HepG2 (cell line): Measurements from ENCODE around the gene TRUB1. TPM values are rescaled to one million over a fixed set of nuclear protein-coding genes. Genes with fewer than 3 reads are reported as not detected.

Source experiments
- ATAC-seq: fragments of 200-7000 bp; cut with Tn5 transposase; 3 replicates; pipeline ENCODE4 v1.9.1; 2020; ENCODE audit warnings: mild to moderate bottlenecking, moderate library complexity
- BruUV-seq: library from RNA; stranded (reverse); fragments of 400-500 nt; replicated peaks from 2 replicates; lab custom pipeline; 2021; lab: Mats Ljungman, UMichigan
- CTCF ChIA-PET: fragments of 300-600 bp; formaldehyde crosslinking; extraction: SDS; loops from one replicate; lab custom pipeline; 2021; ENCODE audit warnings: low total read pairs, inconsistent platforms, low intra/inter-chr PET ratio; lab: Yijun Ruan, JAX
- POLR2A ChIA-PET: fragments of 350-600 bp; sonication (Branson Sonifier 250); formaldehyde crosslinking; loops from one replicate; lab custom pipeline; 2020; ENCODE audit warnings: antibody characterized with exemption, inconsistent platforms; lab: Yijun Ruan, JAX
- DNase-seq: peaks from one replicate; pipeline ENCODE4 v3.0.0-alpha.2; 2015; ENCODE audit warnings: low spot score
- FAIRE-seq: peaks from 3 replicates; lab custom pipeline; 2011; peaks lifted over from hg19 to GRCh38; lab: Jason Lieb, UNC
- H2AFZ ChIP-seq: one replicate; pipeline ENCODE4 v1.6.1; 2011; ENCODE audit warnings: low read length, inconsistent platforms
- H3K27ac ChIP-seq: fragments of 300-600 bp; 3 replicates; pipeline ENCODE4 v1.8.0; 2011; ENCODE audit warnings: mixed run types, mild to moderate bottlenecking, mixed read lengths, low read length, inconsistent platforms; ENCODE audit not compliant: insufficient read depth; ENCODE audit errors: extremely low read length
- H3K27me3 ChIP-seq, 2 experiments: fragments of 200-600 bp in 1 of 2; 2 replicates in 1 of 2; 3 replicates in 1 of 2; pipeline versions ENCODE4 v1.6.0 to v1.8.0; 2011; ENCODE audit warnings: low read length in 2 of 2, mild to moderate bottlenecking in 2 of 2, moderate library complexity in 2 of 2, inconsistent platforms in 1 of 2; ENCODE audit not compliant: insufficient read depth in 2 of 2, control insufficient read depth in 1 of 2
- H3K36me3 ChIP-seq, 2 experiments: fragments of 200-600 bp in 1 of 2; replicated peaks in 1 of 2; 2 replicates in 1 of 2; 3 replicates in 1 of 2; pipeline versions ENCODE4 v1.5.1 to v1.8.0; 2011; ENCODE audit warnings: low read length in 2 of 2, inconsistent platforms in 1 of 2; ENCODE audit not compliant: insufficient read depth in 2 of 2, control insufficient read depth in 1 of 2
- H3K4me1 ChIP-seq: 2 replicates; pipeline ENCODE4 v1.5.1; 2012; ENCODE audit warnings: low read length, inconsistent platforms; ENCODE audit not compliant: insufficient read depth
- H3K4me2 ChIP-seq: 2 replicates; pipeline ENCODE4 v1.6.0; 2011; ENCODE audit warnings: low read depth, low read length, inconsistent platforms
- H3K4me3 ChIP-seq, 3 experiments: fragments of 200-600 bp in 1 of 3; sonication (generic), shearing (Covaris generic) in 1 of 3; replicated peaks in 1 of 3; 2 replicates each; pipeline ENCODE4 v1.5.1; 2011 to 2016; ENCODE audit warnings: low read length in 3 of 3, inconsistent platforms in 2 of 3, low read depth in 2 of 3, mild to moderate bottlenecking in 2 of 3, control low read depth in 1 of 3, mixed read lengths in 1 of 3; ENCODE audit not compliant: insufficient read depth in 1 of 3
- H3K79me2 ChIP-seq: one replicate; pipeline ENCODE4 v1.6.1; 2011; ENCODE audit warnings: low read length, inconsistent platforms; ENCODE audit not compliant: insufficient read depth
- H3K9ac ChIP-seq: 2 replicates; pipeline ENCODE4 v1.6.0; 2011; ENCODE audit warnings: mild to moderate bottlenecking, low read depth, low read length, inconsistent platforms; ENCODE audit not compliant: insufficient read depth
- H3K9me3 ChIP-seq: 2 replicates; pipeline ENCODE4 v1.5.1; 2012; ENCODE audit warnings: mild to moderate bottlenecking, low read length
- H4K20me1 ChIP-seq: 2 replicates; pipeline ENCODE4 v1.6.0; 2011; ENCODE audit warnings: inconsistent platforms, mild to moderate bottlenecking, low read length, moderate library complexity; ENCODE audit not compliant: insufficient read depth
- FOXC1 ChIP-seq: sonication (generic); formaldehyde crosslinking; IDR thresholded peaks from 2 replicates; pipeline ENCODE4 v1.8.0; 2022; ENCODE audit warnings: mild to moderate bottlenecking, missing genetic modification reagents, borderline replicate concordance
- KLF11 ChIP-seq: IDR thresholded peaks from 2 replicates; pipeline ENCODE4 v1.6.1; 2016; ENCODE audit warnings: missing compliant biosample characterization
- TOE1 ChIP-seq: sonication (generic); formaldehyde crosslinking; IDR thresholded peaks from 2 replicates; pipeline ENCODE4 v1.4.0; 2020; ENCODE audit warnings: mild to moderate bottlenecking, missing genetic modification reagents
- ZNF235 ChIP-seq: sonication (generic); formaldehyde crosslinking; IDR thresholded peaks from 2 replicates; pipeline ENCODE4 v1.8.1; 2023; ENCODE audit warnings: mild to moderate bottlenecking, missing genetic modification reagents, borderline replicate concordance
- ZNF274 ChIP-seq: sonication (generic); formaldehyde crosslinking; IDR thresholded peaks from 2 replicates; pipeline ENCODE4 v1.5.1; 2020; ENCODE audit warnings: mild to moderate bottlenecking, missing genetic modification reagents
- ZNF879 ChIP-seq: sonication (generic); formaldehyde crosslinking; IDR thresholded peaks from 2 replicates; pipeline ENCODE4 v1.8.1; 2023; ENCODE audit warnings: missing genetic modification reagents
- WGBS: methylation state at CpG from one replicate; pipeline ENCODE4 v1.1.6; 2017; ENCODE audit warnings: low lambda C conversion rate; 5-methylcytosine and 5-hydroxymethylcytosine counted together
- in situ Hi-C: cut with HindIII; loops from 2 replicates; pipeline ENCODE4 v1.10.0; 2017; ENCODE audit warnings: low pct_unique_long_range_greater_than_20kb; ENCODE audit not compliant: extremely low pct_ligation_motif_present
- intact Hi-C: fragments of 100-400 bp; cut with micrococcal nuclease; formaldehyde crosslinking; loops from one replicate; pipeline ENCODE4 v1.10.0; 2022; ENCODE audit not compliant: unreplicated experiment
- polyA plus RNA-seq, 8 experiments: library from polyadenylated mRNA; depleted of rRNA in 3 of 8; stranded (reverse) in 7 of 8; unstranded in 1 of 8; fragments of >200 nt; fragmentation: Illumina TruSeq in 4 of 8; extraction: Trizol in 4 of 8; gene quantifications; 2 replicates each; pipeline versions ENCODE4 v1.2.1 to v1.2.3, GENCODE V29; 2011 to 2016; ENCODE audit warnings: low read depth in 4 of 8, missing spikeins in 1 of 8, mixed read lengths in 1 of 8; ENCODE audit not compliant: insufficient read depth in 1 of 8
- total RNA-seq, 5 experiments: library from RNA; depleted of rRNA; stranded (reverse); fragments of >200 nt; fragmentation: Illumina TruSeq; extraction: Trizol; gene quantifications; 2 replicates each; pipeline ENCODE4 v1.2.3, GENCODE V29; 2016; ENCODE audit warnings: low read depth in 1 of 5
- TF ChIP-seq, protein P1 (sequence below): sonication (generic); formaldehyde crosslinking; IDR thresholded peaks from 2 replicates; pipeline ENCODE4 v1.8.0; 2023; ENCODE audit warnings: mild to moderate bottlenecking, missing genetic modification reagents
- TF ChIP-seq, protein P2 (sequence below): sonication (generic); formaldehyde crosslinking; IDR thresholded peaks from 2 replicates; pipeline ENCODE4 v1.4.0; 2020; ENCODE audit warnings: missing genetic modification reagents
- TF ChIP-seq, protein P3 (sequence below): sonication (generic); formaldehyde crosslinking; IDR thresholded peaks from 2 replicates; pipeline ENCODE4 v1.4.0; 2020; ENCODE audit warnings: mild to moderate bottlenecking, missing genetic modification reagents
- TF ChIP-seq, protein P4 (sequence below): sonication (generic); formaldehyde crosslinking; IDR thresholded peaks from 2 replicates; pipeline ENCODE4 v1.5.0; 2020; ENCODE audit warnings: missing genetic modification reagents

Gene TRUB1
- total and polyA plus RNA-seq, 2 of the 13 experiments (the other 11 are each of a cell fraction or from before 2014, with no cell fraction given) = 10.6 to 38.9 TPM

DNA sequence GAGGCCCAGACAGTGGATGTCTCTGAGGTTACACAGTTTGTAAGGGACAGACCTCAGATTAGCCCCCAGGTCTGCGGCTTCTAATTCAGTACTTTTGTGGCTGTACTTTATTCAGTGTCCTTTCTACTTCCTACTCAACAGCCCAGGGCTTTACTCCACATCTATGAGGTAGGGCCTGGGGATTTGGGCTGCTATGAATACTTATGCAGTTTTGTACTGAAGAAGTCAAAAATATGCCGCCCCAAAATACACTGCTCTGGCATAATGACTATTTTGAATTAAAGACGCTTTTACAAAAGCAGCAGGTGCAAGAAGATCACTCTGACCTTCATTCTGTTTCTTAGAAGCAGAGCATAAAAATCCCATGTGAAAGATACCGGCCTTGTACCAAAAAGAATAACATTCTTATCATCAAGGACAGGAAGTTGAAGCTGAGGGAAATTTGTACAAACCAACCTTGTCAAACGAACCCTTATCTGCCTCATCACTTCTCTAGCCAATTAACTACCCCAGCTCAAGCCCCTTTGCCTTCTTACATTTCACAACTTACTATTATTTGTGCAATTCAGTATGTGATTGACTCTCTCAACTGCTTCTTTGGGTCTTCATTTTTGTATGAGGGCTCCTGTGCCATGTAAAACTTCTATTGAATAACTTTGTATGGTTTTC is 26.1 kb upstream of the TRUB1 start (continued):
- TF ChIP-seq, protein P1, sequence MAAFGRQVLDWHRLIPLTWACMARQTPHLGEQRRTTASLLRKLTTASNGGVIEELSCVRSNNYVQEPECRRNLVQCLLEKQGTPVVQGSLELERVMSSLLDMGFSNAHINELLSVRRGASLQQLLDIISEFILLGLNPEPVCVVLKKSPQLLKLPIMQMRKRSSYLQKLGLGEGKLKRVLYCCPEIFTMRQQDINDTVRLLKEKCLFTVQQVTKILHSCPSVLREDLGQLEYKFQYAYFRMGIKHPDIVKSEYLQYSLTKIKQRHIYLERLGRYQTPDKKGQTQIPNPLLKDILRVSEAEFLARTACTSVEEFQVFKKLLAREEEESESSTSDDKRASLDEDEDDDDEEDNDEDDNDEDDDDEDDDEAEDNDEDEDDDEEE (CRISPR knock-in tag) = no peak

DNA sequence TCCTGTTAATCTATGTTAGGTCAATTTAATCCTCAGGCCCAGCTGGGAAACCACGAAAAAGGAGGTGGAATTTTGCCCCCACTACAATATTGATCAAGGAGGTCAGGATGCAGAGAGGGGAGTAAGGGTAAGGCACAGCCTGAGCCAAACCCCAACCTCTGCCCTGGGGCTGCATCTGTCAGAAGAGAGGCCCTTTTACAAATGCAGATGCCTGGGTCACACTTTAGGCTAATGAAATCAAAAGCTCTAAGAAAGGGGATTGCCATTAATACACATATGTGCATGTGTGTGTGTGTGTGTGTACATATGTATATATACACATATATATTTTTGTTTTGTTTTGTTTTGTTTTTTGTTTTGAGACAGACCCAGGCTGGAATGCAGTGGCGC is 25.5 kb upstream of the TRUB1 start:
- POLR2A ChIA-PET = no interaction called here
- no TSS peak for BruUV-seq
- H3K36me3 ChIP-seq = no peaks in the 10 kb centered on the region
- TF ChIP-seq, protein P2, sequence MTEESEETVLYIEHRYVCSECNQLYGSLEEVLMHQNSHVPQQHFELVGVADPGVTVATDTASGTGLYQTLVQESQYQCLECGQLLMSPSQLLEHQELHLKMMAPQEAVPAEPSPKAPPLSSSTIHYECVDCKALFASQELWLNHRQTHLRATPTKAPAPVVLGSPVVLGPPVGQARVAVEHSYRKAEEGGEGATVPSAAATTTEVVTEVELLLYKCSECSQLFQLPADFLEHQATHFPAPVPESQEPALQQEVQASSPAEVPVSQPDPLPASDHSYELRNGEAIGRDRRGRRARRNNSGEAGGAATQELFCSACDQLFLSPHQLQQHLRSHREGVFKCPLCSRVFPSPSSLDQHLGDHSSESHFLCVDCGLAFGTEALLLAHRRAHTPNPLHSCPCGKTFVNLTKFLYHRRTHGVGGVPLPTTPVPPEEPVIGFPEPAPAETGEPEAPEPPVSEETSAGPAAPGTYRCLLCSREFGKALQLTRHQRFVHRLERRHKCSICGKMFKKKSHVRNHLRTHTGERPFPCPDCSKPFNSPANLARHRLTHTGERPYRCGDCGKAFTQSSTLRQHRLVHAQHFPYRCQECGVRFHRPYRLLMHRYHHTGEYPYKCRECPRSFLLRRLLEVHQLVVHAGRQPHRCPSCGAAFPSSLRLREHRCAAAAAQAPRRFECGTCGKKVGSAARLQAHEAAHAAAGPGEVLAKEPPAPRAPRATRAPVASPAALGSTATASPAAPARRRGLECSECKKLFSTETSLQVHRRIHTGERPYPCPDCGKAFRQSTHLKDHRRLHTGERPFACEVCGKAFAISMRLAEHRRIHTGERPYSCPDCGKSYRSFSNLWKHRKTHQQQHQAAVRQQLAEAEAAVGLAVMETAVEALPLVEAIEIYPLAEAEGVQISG = no peak
- TF ChIP-seq TOE1 (CRISPR knock-in tag) = no peak
- TF ChIP-seq ZNF235 (CRISPR knock-in tag) = no peak
- TF ChIP-seq, protein P3, sequence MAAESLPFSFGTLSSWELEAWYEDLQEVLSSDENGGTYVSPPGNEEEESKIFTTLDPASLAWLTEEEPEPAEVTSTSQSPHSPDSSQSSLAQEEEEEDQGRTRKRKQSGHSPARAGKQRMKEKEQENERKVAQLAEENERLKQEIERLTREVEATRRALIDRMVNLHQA (CRISPR knock-in tag) = no peak
- TF ChIP-seq KLF11 (CRISPR knock-in tag) = no peak
- no peak for TF ChIP-seq FOXC1 (CRISPR knock-in tag)
- TF ChIP-seq ZNF879 (CRISPR knock-in tag) = no peak
- TF ChIP-seq, protein P4, sequence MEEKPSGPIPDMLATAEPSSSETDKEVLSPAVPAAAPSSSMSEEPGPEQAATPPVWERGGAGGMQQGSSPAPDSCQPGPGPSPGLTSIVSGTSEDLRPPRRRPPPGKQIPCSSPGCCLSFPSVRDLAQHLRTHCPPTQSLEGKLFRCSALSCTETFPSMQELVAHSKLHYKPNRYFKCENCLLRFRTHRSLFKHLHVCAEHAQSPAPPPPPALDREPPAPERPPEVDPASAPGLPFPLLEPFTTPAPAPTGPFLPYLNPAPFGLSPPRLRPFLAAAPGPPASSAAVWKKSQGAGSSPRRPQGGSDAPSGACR (CRISPR knock-in tag) = no peak
- no peak for TF ChIP-seq ZNF274 (CRISPR knock-in tag)
- TF ChIP-seq, all 625 proteins: peak for 0
- WGBS = 48% methylated on average over 2 of the region's 2 CpGs
- in situ Hi-C loops (no loop called here), intact Hi-C loops (no loop called here)
- H3K9ac ChIP-seq = no peak overlapping the region
- no peak for DNase-seq
- no peak overlapping the region for H3K4me2 ChIP-seq
- no peaks in the 10 kb centered on the region for H3K4me1 ChIP-seq
- no peak for FAIRE-seq
- H4K20me1 ChIP-seq = no peaks in the 10 kb centered on the region
- H3K9me3 ChIP-seq = no peaks in the 10 kb centered on the region
- ATAC-seq = no peak
- CTCF ChIA-PET = no interaction called here
- no peak overlapping the region for H3K4me3 ChIP-seq
- H3K27ac ChIP-seq = no peak overlapping the region
- no peaks in the 10 kb centered on the region for H3K79me2 ChIP-seq
- H2AFZ ChIP-seq = no peak overlapping the region
- H3K27me3 ChIP-seq = no peaks in the 10 kb centered on the region; a peak in 2 of 5 replicates
